GM21737 (cell line): ENCODE measurements around the gene ZIC4.

ENCODE experiments used
- ATAC-seq: cut with Tn5 transposase; IDR thresholded peaks from one replicate; pipeline ENCODE4 v1.9.1; 2021; ENCODE audit warnings: mild to moderate bottlenecking, moderate library complexity; ENCODE audit not compliant: unreplicated experiment

Gene ZIC4

GRCh38 chr3:147405231-147406027, 914 bp downstream of the ZIC4 start:
- ATAC-seq, result no peak

GRCh38 chr3:147404800-147405230, 1.5 kb downstream of the ZIC4 start:
- no peak for ATAC-seq

GRCh38 chr3:147404000-147404799, 2.1 kb downstream of the ZIC4 start:
- ATAC-seq, result no peak

- ATAC-seq, result no peak
Measured at GRCh38 chr3:147403511-147403910, 2.8 kb downstream of the ZIC4 start.

- ATAC-seq, result no peak
Measured at GRCh38 chr3:147402159-147402558, 4.2 kb downstream of the ZIC4 start.

GRCh38 chr3:147401421-147401820, 4.9 kb downstream of the ZIC4 start:
- ATAC-seq, result no peak

GRCh38 chr3:147400999-147401398, 5.3 kb downstream of the ZIC4 start:
- ATAC-seq, result no peak

GRCh38 chr3:147400111-147400510, 6.2 kb downstream of the ZIC4 start:
- no peak for ATAC-seq

GRCh38 chr3:147398813-147399534, 7.4 kb downstream of the ZIC4 start:
- ATAC-seq, result no peak

- ATAC-seq, result no peak
Measured at GRCh38 chr3:147397875-147398812, 8.2 kb downstream of the ZIC4 start.

- no peak for ATAC-seq
Measured at GRCh38 chr3:147397155-147397874, 9.0 kb downstream of the ZIC4 start.

- no peak for ATAC-seq
Measured at GRCh38 chr3:147396712-147397046, 9.7 kb downstream of the ZIC4 start.

GRCh38 chr3:147395899-147396711, 10.2 kb downstream of the ZIC4 start:
- no peak for ATAC-seq

GRCh38 chr3:147394884-147395225, 11.5 kb downstream of the ZIC4 start:
- no peak for ATAC-seq

GRCh38 chr3:147393943-147394883, 12.1 kb downstream of the ZIC4 start:
- ATAC-seq, result no peak

- no peak for ATAC-seq
Measured at GRCh38 chr3:147393261-147393942, 12.9 kb downstream of the ZIC4 start.

- no peak for ATAC-seq
Measured at GRCh38 chr3:147392625-147392946, 13.8 kb downstream of the ZIC4 start.
